OCI-LY1 (cell line): ENCODE measurements around the gene STRN4.
A peak's percentile ranks its signal among the peaks of the same experiment; 100 is the strongest.
"Not testable (repeated sequence)": the region's sequence is repeated elsewhere in the genome, so short reads cannot be mapped to it uniquely, and the experiment has no call there.

Experiments used
- H2AFZ ChIP-seq: fragments of 200-600 bp; sonication (generic), shearing (Covaris generic); 2 replicates; pipeline ENCODE4 v1.6.0; 2014; ENCODE audit warnings: antibody characterized with exemption, mild to moderate bottlenecking, low read length
- H3F3A ChIP-seq: fragments of 200-600 bp; sonication (generic), shearing (Covaris generic); 2 replicates; pipeline ENCODE4 v1.6.0; 2014; ENCODE audit warnings: mild to moderate bottlenecking, antibody characterized with exemption, low read length, moderate library complexity; ENCODE audit not compliant: insufficient read depth
- H3K27ac ChIP-seq: fragments of 200-600 bp; sonication (generic); 2 replicates; pipeline ENCODE4 v1.5.1; 2014; ENCODE audit warnings: low read length, mixed run types, mild to moderate bottlenecking, low read depth; ENCODE audit not compliant: poor library complexity, severe bottlenecking
- H3K27me3 ChIP-seq: fragments of 200-600 bp; sonication (generic); 2 replicates; pipeline ENCODE4 v1.6.0; 2014; ENCODE audit warnings: antibody characterized with exemption, mild to moderate bottlenecking, low read length, moderate library complexity; ENCODE audit not compliant: insufficient read depth
- H3K36me3 ChIP-seq: fragments of 200-600 bp; sonication (generic); 2 replicates; pipeline ENCODE4 v1.6.1; 2014; ENCODE audit warnings: mild to moderate bottlenecking, antibody characterized with exemption, low read length, moderate library complexity, mixed read lengths; ENCODE audit not compliant: insufficient read depth
- H3K4me1 ChIP-seq: fragments of 200-600 bp; sonication (generic); 2 replicates; pipeline ENCODE4 v1.5.1; 2014; ENCODE audit warnings: mild to moderate bottlenecking, low read length, moderate library complexity; ENCODE audit not compliant: insufficient read depth, severe bottlenecking
- H3K4me2 ChIP-seq: fragments of 200-600 bp; sonication (generic), shearing (Covaris generic); 2 replicates; pipeline ENCODE4 v1.6.1; 2014; ENCODE audit warnings: low read length
- H3K4me3 ChIP-seq: fragments of 200-600 bp; sonication (generic); 2 replicates; pipeline ENCODE4 v1.5.1; 2014; ENCODE audit warnings: low read length, low read depth, mild to moderate bottlenecking, mixed read lengths; ENCODE audit not compliant: poor library complexity, severe bottlenecking
- H3K79me2 ChIP-seq: fragments of 200-600 bp; shearing (Covaris generic); 2 replicates; pipeline ENCODE4 v1.6.1; 2016; ENCODE audit warnings: mixed run types, low read length, mixed read lengths; ENCODE audit not compliant: insufficient read depth
- H3K9ac ChIP-seq: fragments of 200-600 bp; sonication (generic), shearing (Covaris generic); 2 replicates; pipeline ENCODE4 v1.6.1; 2014; ENCODE audit warnings: mild to moderate bottlenecking, low read length, mixed read lengths
- H3K9me2 ChIP-seq: fragments of 200-600 bp; sonication (generic), shearing (Covaris generic); 2 replicates; pipeline ENCODE4 v1.6.1; 2014; ENCODE audit warnings: low read depth, mild to moderate bottlenecking, low read length, mixed read lengths
- H3K9me3 ChIP-seq: fragments of 200-600 bp; shearing (Covaris generic); 2 replicates; pipeline ENCODE4 v1.6.1; 2014; ENCODE audit warnings: low read length, mixed read lengths
- H4K20me1 ChIP-seq: fragments of 200-600 bp; sonication (generic), shearing (Covaris generic); 2 replicates; pipeline ENCODE4 v1.6.0; 2016; ENCODE audit warnings: mild to moderate bottlenecking, low read length; ENCODE audit not compliant: insufficient read depth
- EZH2 ChIP-seq: fragments of 200-600 bp; sonication (generic), shearing (Covaris generic); IDR thresholded peaks from 2 replicates; pipeline ENCODE4 v1.8.0; 2017; ENCODE audit warnings: borderline replicate concordance, mixed run types, mild to moderate bottlenecking, antibody characterized with exemption, low read length, moderate library complexity, mixed read lengths
- TF ChIP-seq, protein P1 (sequence below): fragments of 200-600 bp; sonication (generic), shearing (Covaris generic); IDR thresholded peaks from 2 replicates; pipeline ENCODE4 v1.5.1; 2017; ENCODE audit warnings: mild to moderate bottlenecking, antibody characterized with exemption, low read length, moderate library complexity, mixed read lengths

Gene STRN4

DNA sequence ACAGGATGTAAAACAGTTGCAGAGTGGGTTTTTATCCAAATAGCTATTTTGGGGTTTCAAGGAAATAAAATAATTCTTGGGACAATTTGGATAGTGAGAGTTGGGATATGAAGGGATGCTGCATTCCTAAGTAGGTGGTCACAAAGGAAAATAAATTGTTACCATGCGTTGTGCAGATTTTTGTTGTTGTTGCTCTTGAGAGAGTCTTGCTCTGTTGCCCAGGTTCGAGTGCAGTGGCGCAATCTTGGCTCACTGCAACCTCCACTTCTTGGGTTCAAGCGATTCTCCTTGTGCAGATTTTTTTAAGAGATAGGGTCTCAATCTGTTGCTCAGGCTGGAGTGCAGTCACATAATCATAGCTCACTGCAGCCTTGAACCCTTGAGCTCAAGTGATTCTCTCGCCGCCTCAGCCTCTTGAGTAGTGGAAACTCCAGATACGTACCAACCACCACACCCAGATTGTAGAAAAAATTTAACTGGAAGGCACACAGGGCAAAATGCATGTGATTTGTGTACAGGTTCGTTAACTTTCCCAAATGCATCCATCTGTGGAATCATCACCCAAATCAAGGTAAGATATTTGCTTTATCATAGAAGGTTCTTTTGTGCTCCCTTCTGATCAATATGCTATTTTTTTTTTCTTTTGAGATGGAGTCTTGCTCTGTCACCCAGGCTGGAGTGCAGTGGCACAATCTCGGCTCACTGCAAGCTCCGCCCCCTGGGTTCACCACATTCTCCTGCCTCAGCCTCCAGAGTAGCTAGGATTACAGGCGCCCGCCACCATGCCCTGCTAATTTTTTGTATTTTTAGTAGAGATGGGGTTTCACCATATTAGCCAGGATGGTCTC lies 26.1 kb upstream of the STRN4 start:
- no peak for TF ChIP-seq EZH2
- TF ChIP-seq, protein P1, sequence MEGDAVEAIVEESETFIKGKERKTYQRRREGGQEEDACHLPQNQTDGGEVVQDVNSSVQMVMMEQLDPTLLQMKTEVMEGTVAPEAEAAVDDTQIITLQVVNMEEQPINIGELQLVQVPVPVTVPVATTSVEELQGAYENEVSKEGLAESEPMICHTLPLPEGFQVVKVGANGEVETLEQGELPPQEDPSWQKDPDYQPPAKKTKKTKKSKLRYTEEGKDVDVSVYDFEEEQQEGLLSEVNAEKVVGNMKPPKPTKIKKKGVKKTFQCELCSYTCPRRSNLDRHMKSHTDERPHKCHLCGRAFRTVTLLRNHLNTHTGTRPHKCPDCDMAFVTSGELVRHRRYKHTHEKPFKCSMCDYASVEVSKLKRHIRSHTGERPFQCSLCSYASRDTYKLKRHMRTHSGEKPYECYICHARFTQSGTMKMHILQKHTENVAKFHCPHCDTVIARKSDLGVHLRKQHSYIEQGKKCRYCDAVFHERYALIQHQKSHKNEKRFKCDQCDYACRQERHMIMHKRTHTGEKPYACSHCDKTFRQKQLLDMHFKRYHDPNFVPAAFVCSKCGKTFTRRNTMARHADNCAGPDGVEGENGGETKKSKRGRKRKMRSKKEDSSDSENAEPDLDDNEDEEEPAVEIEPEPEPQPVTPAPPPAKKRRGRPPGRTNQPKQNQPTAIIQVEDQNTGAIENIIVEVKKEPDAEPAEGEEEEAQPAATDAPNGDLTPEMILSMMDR = no peak
- no peaks in the 10 kb centered on the region for H3K4me1 ChIP-seq
- H3K79me2 ChIP-seq = no peaks in the 10 kb centered on the region
- H3K27me3 ChIP-seq = no peaks in the 10 kb centered on the region
- H3K27ac ChIP-seq = no peak overlapping the region
- H3K9me2 ChIP-seq = no peaks in the 10 kb centered on the region
- no peaks in the 10 kb centered on the region for H3K9me3 ChIP-seq
- peaks cover 37% of the 10 kb centered on the region for H3K36me3 ChIP-seq
- H3K4me2 ChIP-seq = no peak overlapping the region
- H3K9ac ChIP-seq = no peak overlapping the region
- H3K4me3 ChIP-seq = no peak overlapping the region
- H2AFZ ChIP-seq = no peak overlapping the region
- no peaks in the 10 kb centered on the region for H3F3A ChIP-seq
- no peaks in the 10 kb centered on the region for H4K20me1 ChIP-seq

DNA sequence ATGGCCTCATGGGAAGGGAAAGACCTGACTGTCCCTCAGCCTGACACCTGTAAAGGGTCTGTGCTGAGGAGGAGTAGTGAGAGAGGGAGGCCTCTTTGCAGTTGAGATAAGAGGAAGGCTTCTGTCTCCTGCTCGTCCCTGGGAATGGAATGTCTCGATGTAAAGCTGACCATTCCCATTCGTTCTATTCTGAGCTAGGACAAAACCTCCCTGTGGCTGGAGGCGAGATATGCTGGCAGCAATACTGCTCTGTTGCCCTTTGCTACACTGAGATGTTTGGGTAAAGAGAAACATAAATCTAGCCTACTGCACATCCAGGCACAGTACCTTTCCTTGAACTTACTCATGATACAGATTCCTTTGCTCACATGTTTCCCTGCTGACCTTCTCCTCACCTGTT lies 22.5 kb upstream of the STRN4 start:
- H3K9me3 ChIP-seq, H3K9me2 ChIP-seq, H3K4me2 ChIP-seq, H4K20me1 ChIP-seq, H2AFZ ChIP-seq, H3F3A ChIP-seq, H3K9ac ChIP-seq, H3K27ac ChIP-seq, H3K4me1 ChIP-seq, H3K79me2 ChIP-seq, H3K27me3 ChIP-seq, H3K36me3 ChIP-seq, H3K4me3 ChIP-seq: not testable (repeated sequence)

DNA sequence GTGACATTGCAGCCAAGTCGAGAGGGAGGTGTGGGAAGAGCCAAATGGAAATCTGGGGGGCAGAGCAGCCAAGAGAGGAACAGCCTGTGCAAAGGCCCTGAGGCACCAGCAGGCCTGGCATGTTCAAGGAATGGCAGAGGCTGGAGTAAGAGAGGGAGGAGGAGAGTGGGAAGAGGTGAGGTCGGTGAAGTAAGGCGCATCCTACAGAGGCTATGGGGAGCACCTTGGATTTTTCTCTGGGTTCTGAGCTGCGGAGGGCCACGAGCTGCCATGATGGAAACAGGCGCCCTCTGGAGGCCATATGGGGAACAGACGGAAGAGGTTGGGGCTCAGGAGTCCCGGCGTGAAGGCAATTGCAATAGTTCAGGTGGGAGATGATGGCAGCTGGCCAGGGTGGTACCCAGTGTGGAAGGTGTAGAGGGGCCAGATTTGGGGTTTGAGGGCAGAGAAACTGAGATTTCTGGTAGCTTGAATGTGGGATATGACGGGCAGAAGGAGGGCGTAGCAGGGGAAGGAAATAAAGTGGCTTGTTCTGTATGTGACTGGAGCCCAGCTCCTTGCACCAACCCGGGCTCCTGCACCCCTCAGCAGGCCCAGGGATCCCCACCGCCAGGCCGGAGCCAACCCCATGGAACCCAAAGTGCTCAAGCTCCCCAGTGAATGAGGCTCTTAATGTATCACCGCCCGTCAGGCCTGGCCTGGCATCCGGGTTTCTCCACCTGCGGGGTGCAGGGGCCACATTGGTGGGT lies 20.5 kb upstream of the STRN4 start:
- Histone ChIP-seq H3K9me3 (no peaks in the 10 kb centered on the region), H3K4me3 (no peak overlapping the region), H3F3A (no peaks in the 10 kb centered on the region), H3K4me1 (no peaks in the 10 kb centered on the region), H4K20me1 (no peaks in the 10 kb centered on the region), H2AFZ (no peak overlapping the region), H3K9me2 (no peaks in the 10 kb centered on the region), H3K79me2 (no peaks in the 10 kb centered on the region), H3K4me2 (no peak overlapping the region), H3K27ac (no peak overlapping the region), H3K36me3 (no peaks in the 10 kb centered on the region), H3K9ac (no peak overlapping the region), H3K27me3 (no peaks in the 10 kb centered on the region)
- no peak for TF ChIP-seq EZH2
- TF ChIP-seq, protein P1 = peak; percentile 88
